ENCODE results near the gene SND1.

Gene SND1

GRCh38 chr7:127997226-127997922, 345.4 kb downstream of the SND1 start:
- no peak for DNase-seq (ENCODE audit: low read depth)

GRCh38 chr7:127998671-127999070, 346.7 kb downstream of the SND1 start:
- DNase-seq (ENCODE audit: low read depth), result no peak

GRCh38 chr7:128000048-128000447, 348.1 kb downstream of the SND1 start:
- DNase-seq (ENCODE audit: low read depth), result no peak

GRCh38 chr7:128000854-128001265, 348.9 kb downstream of the SND1 start:
- no peak for DNase-seq (ENCODE audit: low read depth)

GRCh38 chr7:128003167-128003566, 351.2 kb downstream of the SND1 start:
- DNase-seq (ENCODE audit: low read depth), result no peak

GRCh38 chr7:128003787-128004186, 351.8 kb downstream of the SND1 start:
- no peak for DNase-seq (ENCODE audit: low read depth)

- no peak for DNase-seq (ENCODE audit: low read depth)
Measured at GRCh38 chr7:128004623-128005022, 352.6 kb downstream of the SND1 start.

- DNase-seq (ENCODE audit: low read depth), result no peak
Measured at GRCh38 chr7:128005117-128005516, 353.1 kb downstream of the SND1 start.

- DNase-seq (ENCODE audit: low read depth), result no peak
Measured at GRCh38 chr7:128005759-128006159, 353.8 kb downstream of the SND1 start.

GRCh38 chr7:128006550-128007302, 354.7 kb downstream of the SND1 start:
- no peak for DNase-seq (ENCODE audit: low read depth)

GRCh38 chr7:128007303-128007680, 355.3 kb downstream of the SND1 start:
- no peak for DNase-seq (ENCODE audit: low read depth)

- DNase-seq (ENCODE audit: low read depth), result no peak
Measured at GRCh38 chr7:128008141-128008540, 356.1 kb downstream of the SND1 start.

- no peak for DNase-seq (ENCODE audit: low read depth)
Measured at GRCh38 chr7:128008744-128009143, 356.8 kb downstream of the SND1 start.

- DNase-seq (ENCODE audit: low read depth), result no peak
Measured at GRCh38 chr7:128010391-128011127, 358.6 kb downstream of the SND1 start.

- DNase-seq (ENCODE audit: low read depth), result no peak
Measured at GRCh38 chr7:128011131-128011661, 359.2 kb downstream of the SND1 start.

- no peak for DNase-seq (ENCODE audit: low read depth)
Measured at GRCh38 chr7:128014811-128015210, 362.8 kb downstream of the SND1 start.

GRCh38 chr7:128017460-128017859, 365.5 kb downstream of the SND1 start:
- no peak for DNase-seq (ENCODE audit: low read depth)

GRCh38 chr7:128017862-128018845, 366.2 kb downstream of the SND1 start:
- no peak for DNase-seq (ENCODE audit: low read depth)

- DNase-seq (ENCODE audit: low read depth), result no peak
Measured at GRCh38 chr7:128019288-128019687, 367.3 kb downstream of the SND1 start.

- no peak for DNase-seq (ENCODE audit: low read depth)
Measured at GRCh38 chr7:128020159-128020558, 368.2 kb downstream of the SND1 start.

GRCh38 chr7:128021366-128021765, 369.4 kb downstream of the SND1 start:
- DNase-seq (ENCODE audit: low read depth), result no peak
